ENCODE results near the gene GSTM3.
"Not testable (repeated sequence)": the region's sequence is repeated elsewhere in the genome, so short reads cannot be mapped to it uniquely, and the experiment has no call there.

GSTM3 gene

DNA sequence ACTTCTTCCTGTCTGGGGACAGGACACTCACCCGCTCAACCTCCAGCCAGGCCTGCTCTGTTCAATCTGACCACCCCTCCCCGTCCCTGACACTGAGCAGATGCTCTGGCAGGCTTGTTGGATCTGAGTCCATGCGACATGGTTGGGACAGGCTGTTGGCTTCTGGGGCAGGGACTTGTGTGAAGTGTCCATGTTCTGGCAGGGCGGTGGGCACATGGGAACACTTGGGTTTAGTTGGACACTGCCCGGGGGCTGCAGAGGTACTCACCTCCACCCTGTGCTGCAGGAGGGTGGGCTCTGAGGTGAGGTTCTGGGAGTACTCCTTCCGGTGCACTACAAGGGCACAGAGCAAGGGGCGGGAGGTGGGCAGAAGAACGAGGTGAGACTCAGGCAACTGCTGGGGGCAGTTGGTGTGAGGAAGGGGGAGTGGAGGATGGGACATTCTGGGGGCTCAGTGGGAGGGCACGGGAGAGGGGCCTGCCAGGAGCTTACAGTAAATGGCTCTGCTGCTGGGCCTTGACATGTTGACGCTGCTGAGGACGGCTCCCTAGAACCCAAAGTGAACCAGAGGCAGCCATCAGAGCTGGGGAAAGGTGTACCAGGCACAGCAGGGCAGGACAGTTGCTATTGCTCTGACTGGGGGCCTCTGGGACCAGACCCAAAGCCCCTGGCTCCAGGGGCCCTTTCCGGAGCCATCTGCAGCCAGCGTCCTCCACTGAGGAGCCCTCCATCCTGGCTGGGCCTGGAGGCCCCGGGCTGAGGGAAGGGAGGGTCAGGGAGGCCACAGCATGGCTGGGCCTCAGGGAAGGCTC is 20.6 kb upstream of the GSTM3 start:
- DNase-seq = no peak

DNA sequence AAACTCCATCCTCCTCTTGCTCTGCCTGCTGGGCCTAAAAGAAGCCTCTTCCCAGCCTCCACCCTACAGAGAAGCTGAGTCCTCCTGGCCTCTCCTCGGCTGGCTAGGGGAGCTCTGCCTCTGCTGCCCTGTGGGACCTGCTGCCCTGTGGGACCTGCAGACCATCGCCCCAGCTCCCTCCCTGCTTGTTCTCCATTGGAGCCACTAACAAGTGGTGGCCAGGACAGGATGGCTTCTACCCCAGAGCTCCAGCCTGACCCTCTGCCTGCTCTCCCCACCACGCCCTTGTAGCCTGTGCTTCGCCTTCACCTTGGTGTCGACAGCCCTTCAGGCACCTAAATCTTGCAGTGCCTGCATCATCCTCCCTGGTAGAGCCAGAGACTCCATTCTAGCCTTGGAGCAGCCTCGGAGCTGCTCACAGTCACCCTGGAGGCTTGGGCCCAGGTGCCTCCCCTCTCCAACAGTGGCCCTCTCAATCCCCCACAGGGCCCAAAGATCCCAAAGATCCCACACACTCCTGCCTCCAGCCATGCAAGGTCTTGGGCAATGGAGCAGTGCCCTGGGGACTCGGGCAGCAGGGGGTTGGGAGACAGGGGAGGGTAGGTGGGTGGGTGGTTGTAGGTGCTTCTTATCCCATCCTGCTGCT is 19.9 kb upstream of the GSTM3 start:
- DNase-seq = no peak

DNA sequence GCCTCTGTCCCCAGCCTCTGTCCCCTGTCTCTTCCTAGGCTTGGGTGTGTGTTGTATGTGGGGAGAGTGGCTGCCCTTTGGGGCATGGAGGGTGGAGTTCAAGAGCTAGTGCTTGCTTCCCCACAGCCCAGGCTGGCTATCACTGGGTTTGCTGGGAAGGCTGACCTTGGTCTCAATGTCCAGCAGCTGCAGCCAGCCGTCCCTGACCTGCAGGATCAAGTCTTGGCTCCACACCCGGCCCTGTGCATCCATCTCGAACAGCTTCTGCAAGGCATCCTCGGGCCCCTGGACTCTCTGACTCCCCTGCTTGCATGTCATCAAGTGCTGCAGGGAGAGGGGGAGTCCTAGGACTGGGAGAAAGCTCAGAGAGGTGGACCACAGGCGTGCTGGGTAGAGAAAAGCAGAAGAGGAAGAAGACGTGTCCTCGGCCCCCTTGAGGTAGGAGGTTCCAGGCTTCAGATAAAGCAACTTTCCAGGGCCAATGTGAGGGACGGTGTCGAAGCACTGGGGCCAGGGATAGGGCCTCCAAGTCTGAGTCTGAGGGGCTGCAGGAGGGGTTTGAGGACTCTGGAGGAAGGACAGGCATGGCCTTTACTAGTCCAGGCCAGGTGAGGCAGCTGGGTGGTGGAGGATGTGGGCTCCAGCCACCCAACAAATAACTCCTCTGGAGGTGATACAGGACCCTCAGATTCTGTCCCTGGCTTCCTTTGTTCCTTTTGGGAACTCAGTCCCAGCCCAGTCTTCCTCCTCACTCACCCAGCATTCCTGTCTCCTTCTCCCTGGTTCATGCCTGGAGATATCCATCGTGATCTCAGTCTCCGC is 18.9 kb upstream of the GSTM3 start:
- DNase-seq = no peak

DNA sequence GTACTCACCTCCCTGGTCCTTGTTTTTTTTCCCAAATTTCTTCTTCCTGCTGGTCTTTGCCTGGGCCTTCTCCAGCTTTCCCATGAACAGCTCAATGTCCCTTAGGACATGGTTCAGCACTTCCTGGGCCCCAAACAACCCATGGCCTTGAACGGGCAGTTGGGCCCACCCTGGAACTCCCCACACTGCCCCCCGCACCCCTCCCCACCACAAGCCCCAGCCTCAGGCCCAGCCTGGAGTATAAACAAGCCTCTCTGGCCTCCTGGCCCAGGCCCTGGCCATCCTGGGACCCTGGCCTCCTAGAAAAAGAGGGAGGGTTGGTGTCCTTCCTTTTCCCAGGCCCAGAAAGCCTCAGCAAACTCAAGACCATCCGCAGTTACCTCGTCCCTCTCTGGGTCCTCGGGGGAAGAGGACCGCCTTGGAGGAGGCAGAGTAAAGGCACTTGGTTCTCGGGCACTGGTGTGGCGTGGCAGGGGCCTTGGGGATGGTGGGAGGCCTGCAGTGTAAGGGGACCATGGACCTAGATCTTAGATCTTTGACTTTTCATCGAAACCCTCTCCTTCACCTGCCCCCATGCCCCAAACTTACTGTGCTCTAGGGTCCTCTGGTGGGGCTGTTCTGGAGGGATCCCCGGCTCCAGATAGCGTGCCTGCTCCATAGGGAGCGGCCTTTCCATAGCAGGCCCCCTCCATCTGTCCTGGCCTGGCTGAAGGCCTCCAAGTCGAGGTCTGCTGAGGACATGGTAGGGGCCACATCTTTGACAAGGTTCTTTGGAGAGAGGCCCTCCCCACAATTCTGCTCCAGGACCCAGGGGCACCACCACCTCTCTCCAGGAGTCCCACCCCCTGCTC is 17.3 kb upstream of the GSTM3 start:
- no peak for DNase-seq

DNA sequence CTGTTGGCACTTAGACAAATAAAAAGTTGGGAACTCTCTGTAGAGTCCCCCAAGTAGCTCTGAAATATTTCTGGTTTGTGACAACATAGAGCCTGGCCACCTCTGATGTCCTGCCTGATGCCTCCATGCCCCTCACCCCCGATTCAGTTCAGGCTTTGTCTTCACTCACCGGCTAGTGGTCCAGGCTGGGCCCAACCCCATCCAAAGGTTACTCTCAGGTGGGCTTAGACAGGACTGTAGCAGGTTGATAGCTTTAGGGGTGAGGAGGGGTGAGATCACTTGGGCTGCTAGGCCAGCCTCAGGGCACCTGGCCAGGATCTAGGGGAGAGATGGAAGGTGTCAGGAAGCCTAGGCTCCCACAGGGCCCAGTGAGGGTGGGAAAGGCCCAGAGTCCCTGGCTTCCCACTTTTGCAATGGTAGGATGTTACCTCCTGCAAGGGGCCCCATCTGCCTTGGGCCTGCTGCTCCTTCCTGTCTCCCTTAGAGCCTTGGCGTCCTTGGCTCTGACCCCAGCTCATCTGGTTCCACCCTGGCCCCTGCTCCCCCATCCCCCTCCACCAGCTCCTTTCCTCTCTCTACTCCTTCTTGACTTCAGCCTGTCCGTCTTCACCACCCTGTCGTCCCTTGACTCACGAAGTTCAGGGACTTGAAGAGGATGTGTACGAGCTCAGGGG is 16.1 kb upstream of the GSTM3 start:
- no peak for DNase-seq

DNA sequence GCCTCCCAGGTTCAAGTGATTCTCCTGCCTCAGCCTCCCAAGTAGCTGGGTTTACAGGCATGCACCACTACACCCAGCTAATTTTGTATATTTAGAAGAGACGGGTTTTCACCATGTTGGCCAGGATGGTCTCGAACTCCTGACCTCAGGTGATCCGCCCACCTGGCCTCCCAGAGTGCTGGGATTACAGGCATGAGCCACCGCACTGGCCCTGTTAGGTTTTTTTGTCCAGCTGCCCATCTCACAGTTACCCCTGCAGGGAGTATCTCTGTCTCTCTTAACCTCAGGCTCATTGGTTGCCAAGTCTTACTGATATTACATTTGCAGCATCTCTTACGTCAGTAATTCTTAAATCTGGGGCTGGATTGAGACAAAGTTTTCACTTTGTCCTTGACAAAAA is 15.5 kb upstream of the GSTM3 start:
- DNase-seq = not testable (repeated sequence)

DNA sequence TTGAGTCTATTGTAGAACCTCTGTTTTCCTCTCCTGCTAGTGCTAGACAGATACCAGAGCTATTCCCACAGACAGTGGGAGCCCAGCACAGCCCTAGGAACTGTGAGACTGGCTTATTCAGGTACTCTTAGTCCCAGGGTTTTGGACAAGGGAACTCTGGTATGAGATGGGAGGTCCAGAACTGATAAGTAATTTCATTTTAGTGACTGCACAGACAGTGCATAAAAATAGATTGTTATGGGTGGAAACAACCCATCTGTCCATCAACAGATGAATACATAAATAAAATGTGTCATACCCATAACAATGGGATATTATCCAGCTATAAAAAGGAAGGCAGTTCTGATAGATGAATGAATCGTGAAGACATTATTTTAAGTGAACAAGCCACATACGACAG is 13.9 kb upstream of the GSTM3 start:
- no peak for DNase-seq

DNA sequence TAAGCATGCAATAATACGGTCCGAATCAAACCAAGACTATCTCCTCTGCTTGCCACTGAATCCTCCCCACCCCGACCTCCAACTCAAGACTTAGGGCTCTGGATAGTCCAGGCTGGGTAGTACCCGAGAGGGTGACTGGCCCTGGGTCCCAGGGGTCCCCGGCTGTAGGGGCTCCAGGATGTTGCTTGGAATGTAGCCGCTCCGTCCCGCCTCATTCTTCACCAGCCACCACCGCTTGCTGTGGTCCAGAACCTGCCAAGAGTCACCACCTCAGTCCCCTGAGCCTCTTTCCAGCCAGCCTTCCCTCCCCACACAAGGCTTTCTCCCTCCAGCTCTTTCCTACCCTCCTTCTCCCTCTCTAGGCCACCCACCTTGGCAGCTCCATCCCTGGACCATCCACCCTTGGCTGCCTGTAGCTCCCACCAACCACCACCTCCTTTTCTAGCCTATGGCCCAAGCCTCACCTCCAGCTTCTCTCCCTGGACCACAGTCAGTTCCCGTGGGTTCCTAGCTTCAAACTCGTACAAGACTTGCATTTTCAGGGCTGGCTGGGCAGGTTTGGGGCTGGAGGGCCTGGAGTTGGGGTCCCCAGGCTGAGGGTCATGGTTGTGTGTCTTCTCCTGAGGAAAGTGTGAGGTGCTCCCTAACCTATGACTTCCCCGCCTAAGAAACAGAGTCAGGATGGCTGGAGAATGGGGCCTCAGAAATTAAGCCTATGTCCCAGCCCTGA is 10.9 kb upstream of the GSTM3 start:
- DNase-seq = no peak

DNA sequence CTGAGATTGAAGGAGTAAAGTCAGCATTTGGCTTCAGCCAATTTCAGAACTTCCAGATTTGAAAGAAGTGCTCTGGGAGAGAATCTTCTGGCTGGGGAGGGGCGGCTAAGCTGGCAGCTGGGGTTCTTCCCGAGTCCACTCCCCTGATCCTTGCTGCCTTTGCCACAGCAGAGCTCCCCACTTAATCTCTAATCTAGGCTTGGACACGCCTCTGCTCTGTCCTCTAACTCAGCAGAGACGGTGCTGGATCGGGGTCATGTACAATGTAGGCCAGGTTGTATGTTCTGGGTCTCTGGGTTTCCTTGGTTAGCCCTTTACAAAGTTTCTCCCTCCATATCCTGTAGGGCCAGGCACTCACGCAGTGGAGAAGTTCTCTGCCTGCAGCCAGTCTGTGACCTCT is 10.1 kb upstream of the GSTM3 start:
- no peak for DNase-seq

DNA sequence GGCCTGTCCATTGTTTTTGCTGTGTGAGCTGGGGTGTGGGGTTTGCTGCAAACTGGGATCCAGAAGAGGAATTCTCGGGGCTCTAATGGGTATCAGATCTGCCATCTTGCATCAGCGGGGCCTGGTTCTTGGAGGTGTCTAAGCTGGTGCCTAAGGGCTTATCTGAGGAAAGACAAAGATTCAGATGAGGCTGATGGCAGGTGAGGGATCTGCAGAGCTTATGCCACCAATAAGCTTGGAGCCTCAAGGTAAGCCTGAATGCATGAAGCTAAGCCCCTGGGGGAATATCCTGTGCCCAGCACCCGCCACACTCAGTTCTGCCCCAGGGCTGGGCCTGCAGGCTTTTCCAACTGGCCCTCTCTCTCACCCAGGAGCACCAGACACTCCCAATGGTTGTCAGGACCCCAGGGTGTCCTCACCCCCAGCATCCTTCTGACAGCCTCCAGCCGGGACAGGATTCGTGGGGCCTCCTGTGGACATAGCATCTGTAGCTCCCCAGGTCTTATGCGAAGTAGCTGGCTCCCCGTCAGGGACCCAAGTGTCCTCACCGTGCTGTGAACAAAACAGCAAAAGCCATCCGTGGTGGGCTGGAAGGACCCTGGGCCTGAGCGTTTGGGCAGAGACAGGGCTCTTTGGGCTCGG is 9.5 kb upstream of the GSTM3 start:
- DNase-seq = no peak

DNA sequence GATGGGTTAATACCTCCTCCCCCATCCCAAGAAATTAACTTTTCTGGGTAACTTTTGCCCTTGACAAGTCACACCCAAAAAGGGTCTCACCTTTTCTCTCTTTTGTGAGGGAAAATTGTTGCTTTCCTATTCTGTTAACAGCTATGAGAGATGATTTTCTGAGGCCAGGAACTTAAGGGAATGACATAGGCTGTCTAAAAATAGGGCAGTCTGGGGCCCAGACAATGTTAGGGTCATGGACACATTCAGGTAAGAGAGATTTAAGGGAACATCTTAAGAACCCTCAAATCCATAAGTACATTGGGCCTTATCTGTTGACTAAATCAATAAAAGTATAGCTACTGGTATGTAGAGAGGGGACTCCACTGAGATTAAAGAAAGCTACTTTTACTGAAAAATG is 8.4 kb upstream of the GSTM3 start:
- DNase-seq = no peak

DNA sequence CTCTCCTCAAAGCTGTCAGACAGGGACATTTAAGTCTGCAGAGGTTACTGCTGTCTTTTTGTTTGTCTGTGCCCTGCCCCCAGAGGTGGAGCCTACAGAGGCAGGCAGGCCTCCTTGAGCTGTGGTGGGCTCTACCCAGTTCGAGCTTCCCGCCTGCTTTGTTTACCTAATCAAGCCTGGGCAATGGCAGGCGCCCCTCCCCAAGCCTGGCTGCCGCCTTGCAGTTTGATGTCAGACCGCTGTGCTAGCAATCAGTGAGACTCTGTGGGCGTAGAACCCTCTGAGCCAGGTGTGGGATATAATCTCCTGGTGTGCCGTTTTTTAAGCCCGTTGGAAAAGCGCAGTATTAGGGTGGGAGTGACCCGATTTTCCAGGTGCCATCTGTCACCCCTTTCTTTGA is 7.5 kb upstream of the GSTM3 start:
- DNase-seq = not testable (repeated sequence)

DNA sequence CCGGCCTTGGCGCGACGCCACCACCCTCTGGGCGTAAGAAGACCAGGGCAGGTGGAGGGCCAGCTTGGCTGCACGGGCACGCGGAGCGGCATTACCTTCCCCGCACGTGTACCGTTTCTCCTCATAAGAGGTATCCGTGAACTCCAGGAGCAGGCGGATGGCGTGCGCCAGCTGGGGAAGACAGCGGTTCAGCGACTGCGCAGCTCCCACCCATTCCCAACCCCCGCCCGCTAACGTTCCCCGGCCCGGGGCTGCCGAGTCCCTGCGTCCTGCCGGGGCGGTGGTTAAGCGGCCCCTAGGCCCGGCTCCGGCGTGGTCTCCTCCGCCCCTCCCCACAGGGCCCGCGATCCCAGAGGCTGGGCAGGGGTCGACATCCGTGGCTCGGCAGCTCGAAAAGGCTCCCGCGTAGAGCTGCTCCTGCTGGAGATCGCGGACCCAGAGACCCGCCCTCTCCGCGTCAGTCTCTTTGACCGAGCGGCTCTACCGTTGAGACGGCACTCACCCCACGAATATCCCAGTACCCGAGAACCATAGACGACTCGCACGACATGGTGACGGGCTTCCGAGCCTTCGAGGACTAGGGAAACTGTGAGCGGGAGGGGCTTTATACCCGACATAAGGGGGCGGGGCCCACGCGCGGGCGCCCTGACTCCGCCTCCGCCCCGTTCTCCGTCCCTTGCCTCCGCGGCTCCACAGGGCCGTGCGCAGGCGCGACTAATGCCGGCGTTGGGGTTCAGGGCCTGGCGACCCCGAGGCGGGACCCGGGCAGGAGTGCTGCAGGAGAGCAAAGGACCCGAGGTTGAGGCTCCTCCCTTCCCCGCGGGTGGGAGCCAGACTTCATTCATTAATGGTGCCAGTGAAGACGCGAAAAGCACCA is 862 bp downstream of the GSTM3 start:
- peak; percentile 73 to 77 for DNase-seq

DNA sequence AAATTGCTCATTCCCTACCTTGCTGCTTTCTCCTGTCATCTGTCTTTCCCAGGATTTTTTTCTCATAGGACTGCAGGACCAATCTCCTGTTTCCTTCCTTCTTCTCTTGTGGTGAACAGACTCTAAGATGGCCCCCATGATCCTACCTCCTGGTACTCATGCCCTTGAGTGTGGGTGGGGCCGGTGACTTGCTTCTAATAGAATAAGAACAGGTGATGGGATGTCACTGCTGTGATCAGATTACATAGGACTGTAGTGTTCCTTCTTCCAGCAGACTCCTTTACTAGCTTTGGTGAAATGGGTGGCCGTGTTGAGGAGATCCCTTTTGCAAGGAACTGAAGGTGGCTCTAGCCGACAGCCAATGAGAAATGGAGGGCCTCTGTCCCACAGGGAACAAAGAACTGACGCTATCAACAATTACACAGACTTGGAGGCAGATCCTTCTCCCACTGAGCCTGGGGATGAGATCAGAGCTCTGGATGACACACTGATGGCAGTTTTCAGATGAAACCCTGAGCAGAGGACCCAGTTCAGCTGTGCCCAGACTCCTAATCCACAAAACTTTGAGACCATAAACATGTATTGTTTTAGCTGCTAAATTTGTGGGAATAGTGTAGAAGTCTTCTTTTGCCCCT is 7.5 kb downstream of the GSTM3 start:
- DNase-seq = no peak

DNA sequence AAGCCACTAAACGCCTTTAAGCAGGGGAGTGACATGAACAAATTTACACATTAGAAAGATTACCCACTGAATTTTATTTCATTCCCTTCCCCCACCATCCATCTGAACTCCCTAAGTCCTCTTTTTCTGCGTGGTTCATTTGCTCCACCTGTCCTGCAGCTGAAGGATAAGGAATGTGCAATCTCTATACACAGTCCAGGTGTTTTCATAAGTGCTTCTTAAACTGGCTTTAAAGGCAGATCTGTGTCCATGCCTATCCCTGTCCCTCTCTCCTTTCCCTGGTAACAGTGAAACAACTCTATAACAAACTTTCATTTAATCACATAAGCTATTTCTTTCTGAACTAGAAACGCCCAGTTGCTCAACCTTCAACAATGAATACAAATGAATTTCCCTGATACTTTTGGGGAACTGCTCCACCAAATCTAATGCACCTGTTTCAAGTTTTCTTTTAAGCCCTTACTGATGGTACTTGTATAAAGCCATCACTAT is 8.4 kb downstream of the GSTM3 start:
- DNase-seq = no peak

DNA sequence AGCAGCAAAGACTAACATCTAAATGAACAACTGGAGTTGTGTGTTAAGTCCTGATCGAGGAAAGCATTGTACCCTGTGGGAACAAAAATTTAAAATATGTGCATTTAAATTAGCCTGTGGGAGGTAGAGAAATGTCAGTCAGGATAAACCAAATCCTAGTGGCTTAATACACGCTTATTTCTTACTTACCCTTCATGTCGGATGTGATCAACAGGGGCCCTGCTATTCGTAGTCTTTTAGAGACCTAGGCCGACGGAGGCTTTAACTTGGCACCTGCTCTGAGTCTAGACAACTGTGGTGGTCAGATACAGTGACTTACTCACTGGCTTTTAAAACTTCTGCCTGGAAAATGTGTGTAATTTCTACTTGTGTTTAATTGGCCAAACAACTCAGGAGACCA is 10.2 kb downstream of the GSTM3 start:
- no peak for DNase-seq

DNA sequence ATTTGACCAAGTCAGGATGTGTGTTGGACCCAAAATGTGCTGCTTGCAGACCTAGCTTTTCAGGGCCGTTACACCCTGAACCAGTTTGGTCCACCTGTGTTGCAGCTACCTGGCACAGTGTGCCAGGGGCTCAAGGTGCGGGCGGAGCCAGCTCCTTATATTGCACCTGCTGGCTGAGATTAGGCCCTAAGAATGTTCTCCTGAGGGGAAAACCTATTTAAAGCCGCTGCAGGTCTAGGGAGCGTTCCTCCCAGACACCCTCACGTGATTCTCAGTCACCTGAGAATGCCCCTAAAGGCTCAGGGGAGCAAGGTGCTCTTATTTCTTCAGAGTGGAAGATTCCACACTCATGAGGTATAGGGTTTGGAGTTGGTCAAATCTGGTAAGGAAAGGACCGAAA is 12.0 kb downstream of the GSTM3 start:
- DNase-seq = no peak

DNA sequence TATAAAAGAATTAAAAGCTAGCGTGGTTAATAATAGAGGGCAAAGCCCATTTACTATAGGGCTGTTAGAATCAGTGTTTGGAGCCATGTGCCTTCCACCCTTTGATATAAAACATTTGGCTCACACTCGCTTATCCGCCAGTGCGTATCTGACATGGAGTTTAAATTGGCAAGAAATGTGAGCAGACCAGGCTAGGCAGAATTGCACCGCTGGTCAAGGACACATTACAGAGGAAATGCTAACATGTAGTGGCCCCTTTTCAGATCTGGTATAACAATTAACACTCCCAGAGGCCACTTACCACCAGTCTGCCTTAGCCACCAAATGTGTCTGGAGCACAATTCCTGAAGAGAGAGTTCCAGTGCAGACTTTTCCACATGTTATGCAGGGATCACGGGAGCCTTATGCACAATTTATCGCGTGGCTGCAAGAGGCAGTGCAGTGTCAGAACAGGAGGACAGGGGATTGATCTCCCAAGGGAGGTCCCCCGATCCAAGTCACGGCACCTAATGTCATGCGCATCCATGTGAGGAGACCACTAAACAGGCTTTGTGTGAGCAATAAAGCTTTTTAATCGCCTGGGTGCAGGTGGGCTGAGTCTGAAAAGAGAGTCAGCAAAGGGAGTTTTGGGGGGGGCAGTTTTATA is 14.0 kb downstream of the GSTM3 start:
- no peak for DNase-seq

DNA sequence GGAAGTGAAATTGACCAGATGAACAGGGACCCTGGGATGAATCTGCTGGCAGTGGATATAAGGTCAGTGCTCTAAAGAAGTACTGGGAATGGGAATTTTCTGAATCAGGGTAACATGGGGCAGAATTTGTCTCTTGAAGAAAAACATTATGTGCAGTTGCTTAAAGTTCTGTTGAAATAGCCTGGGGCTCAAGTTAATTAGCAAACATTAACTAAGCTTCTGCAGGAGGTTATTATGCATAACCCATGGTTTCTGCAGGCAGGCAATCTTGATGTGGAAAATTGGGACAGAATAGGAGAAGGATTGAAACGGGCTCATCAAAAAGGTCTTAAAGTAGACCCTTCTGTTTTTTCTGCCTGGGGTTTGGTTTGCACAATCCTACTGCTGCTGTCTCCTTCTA is 14.8 kb downstream of the GSTM3 start:
- no peak for DNase-seq

All from Kasumi-1 (cell line).